Measurements from ENCODE around the gene OR51V1.
"Not testable (repeated sequence)": the region's sequence is repeated elsewhere in the genome, so short reads cannot be mapped to it uniquely, and the experiment has no call there.

Gene OR51V1, protein sequence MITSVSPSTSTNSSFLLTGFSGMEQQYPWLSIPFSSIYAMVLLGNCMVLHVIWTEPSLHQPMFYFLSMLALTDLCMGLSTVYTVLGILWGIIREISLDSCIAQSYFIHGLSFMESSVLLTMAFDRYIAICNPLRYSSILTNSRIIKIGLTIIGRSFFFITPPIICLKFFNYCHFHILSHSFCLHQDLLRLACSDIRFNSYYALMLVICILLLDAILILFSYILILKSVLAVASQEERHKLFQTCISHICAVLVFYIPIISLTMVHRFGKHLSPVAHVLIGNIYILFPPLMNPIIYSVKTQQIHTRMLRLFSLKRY

GRCh38 chr11:5200582-5200981 is at the start of gene OR51V1:
OR51V1 (minus strand) TSS chr11:5200682; CDS start chr11:5200682, 0 bp downstream.
- no peak for DNase-seq (ENCODE audit: low spot score)

GRCh38 chr11:5249807-5250396 is 49.4 kb upstream of the OR51V1 start, which contains the start of gene HBG1:
HBG1 (minus strand) TSS chr11:5249857; CDS start chr11:5249804, 53 bp downstream.
- DNase-seq (ENCODE audit: low spot score) = not testable (repeated sequence)

GRCh38 chr11:5248498-5248897 is 48.0 kb upstream of the OR51V1 start:
- DNase-seq (ENCODE audit: low spot score) = not testable (repeated sequence)

GRCh38 chr11:5247472-5248192 is 47.1 kb upstream of the OR51V1 start:
- no peak for DNase-seq (ENCODE audit: low spot score)

GRCh38 chr11:5246772-5247471 is 46.4 kb upstream of the OR51V1 start:
- DNase-seq (ENCODE audit: low spot score) = no peak

DNA sequence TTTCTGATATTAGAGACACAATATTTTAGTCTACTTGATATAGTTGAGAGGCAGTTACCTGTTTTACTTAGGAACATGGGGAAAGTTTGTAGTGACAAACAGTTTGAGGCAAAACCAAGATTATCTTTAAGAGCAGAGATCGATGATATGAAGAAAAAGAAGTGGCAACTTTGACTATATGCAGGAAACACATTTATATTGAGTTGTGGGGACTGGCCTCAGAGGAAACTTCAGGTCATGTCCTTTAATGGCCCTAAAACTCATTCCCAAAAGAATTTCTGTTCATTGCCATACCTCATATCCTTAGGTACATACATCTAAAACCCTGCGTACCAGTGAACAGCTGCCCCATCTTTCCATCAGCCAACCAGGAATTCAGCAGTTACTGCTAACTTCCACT is 44.7 kb upstream of the OR51V1 start:
- no peak for DNase-seq (ENCODE audit: low spot score)

DNA sequence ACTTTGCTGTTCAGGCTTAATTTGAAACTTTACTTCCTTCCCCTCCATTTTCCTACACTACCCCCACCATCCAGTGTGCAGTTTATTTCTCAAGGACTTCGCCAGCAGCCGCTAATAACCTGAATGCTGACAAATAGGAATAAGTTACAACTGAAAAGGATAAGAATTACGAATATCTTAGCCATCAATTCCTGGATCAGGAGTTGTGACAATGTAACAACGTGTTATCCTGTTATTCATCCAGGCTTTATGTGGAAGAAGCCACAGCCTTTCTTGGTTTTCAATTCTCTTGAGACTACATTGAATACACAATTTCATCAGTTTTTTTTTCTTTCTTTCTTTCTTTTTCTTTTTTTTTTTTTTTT is 43.3 kb upstream of the OR51V1 start:
- no peak for DNase-seq (ENCODE audit: low spot score)

GRCh38 chr11:5242933-5243815 is 42.7 kb upstream of the OR51V1 start:
- no peak for DNase-seq (ENCODE audit: low spot score)

DNA sequence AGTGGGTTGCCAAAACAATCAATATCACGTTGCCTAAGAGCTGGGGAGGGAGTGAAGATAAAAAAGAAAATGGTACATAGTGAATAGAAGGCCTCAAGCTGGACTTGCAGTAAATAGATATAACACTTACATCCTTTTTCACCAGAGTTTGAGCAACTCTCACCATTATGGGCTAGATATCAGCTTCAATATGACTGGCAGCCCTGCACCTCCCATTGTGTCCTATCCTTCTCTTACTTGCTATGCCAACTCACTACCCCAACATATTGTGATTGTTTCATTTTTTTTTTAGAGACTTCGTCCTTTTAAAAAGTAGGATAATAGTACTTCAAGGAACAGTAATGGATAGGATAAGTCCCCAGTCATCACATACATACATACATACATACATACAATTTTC is 41.7 kb upstream of the OR51V1 start:
- no peak for DNase-seq (ENCODE audit: low spot score)

- no peak for DNase-seq (ENCODE audit: low spot score)
Observed at GRCh38 chr11:5241458-5241857, 41.0 kb upstream of the OR51V1 start.

- no peak for DNase-seq (ENCODE audit: low spot score)
Observed at GRCh38 chr11:5240458-5240857, 40.0 kb upstream of the OR51V1 start.

- no peak for DNase-seq (ENCODE audit: low spot score)
Observed at GRCh38 chr11:5240056-5240455, 39.6 kb upstream of the OR51V1 start.

DNA sequence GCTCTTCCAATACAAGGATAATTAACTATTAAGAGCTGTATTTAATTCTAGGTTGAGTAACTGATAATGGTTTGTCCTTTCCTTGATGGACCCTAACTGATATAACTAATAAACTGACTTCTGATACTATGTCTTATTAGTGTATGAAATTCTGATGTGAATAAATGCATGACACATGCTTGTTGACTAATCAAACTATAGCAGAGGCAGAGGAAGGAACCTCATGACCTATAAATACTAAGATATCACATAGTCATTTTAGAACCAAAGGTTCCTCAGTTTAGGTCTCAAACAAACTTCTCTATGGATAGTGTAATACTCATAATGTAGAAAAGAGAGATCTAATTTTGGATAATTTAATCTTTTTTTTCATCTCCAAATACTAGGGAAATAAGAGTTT is 38.6 kb upstream of the OR51V1 start:
- DNase-seq (ENCODE audit: low spot score) = no peak

DNA sequence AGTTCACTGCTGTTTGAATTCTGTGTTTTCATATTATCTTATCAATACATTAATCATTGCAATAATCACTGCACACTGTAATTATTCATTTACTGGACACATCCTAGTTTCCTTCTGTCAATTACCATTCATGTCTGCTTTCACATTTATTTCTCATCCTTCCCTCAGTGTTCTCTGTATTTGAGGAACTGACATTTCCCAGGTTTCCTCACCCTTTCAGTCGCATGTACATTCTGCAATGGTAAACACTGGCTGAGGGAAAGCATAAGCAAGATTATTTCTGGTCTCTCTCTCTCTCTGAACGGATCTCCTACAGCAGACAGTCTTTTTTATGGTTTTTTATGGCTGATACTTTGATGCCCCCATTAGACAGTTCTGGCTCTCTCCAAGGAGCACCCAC is 38.0 kb upstream of the OR51V1 start:
- DNase-seq (ENCODE audit: low spot score) = no peak

DNA sequence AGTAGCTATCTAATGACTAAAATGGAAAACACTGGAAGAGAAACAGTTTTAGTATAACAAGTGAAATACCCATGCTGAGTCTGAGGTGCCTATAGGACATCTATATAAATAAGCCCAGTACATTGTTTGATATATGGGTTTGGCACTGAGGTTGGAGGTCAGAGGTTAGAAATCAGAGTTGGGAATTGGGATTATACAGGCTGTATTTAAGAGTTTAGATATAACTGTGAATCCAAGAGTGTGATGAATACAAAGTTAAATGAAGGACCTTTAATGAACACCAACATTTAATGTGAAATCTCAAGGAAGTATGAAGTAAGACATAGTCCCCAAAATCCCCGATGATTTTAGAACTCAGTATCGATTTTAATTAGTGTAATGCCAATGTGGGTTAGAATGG is 36.9 kb upstream of the OR51V1 start:
- no peak for DNase-seq (ENCODE audit: low spot score)

- DNase-seq (ENCODE audit: low spot score) = no peak
Observed at GRCh38 chr11:5235364-5236095, 35.0 kb upstream of the OR51V1 start.

GRCh38 chr11:5234381-5234834 is 33.9 kb upstream of the OR51V1 start, which contains the start of gene HBD:
HBD (minus strand) TSS chr11:5234483; CDS start chr11:5234433, 50 bp downstream.
- no peak for DNase-seq (ENCODE audit: low spot score)

DNA sequence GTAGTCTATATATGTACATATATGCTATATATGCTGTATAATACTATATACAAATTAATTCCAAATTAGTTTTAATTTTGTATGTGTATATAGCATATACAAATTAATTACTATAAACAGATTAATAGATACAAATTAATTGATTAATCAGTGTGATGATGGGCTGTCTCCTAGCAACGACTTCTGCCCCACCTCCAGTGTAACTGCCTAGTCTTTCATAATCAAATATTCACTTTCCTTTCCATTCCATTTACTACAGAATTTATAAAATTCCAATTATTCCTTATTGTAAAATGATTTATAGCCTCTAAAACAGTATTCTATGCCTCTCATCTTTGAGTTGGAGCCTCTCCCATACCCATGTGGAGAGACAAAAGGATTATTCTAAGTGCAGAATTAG is 32.8 kb upstream of the OR51V1 start:
- DNase-seq (ENCODE audit: low spot score) = no peak

GRCh38 chr11:5232821-5233220 is 32.3 kb upstream of the OR51V1 start:
- no peak for DNase-seq (ENCODE audit: low spot score)

DNA sequence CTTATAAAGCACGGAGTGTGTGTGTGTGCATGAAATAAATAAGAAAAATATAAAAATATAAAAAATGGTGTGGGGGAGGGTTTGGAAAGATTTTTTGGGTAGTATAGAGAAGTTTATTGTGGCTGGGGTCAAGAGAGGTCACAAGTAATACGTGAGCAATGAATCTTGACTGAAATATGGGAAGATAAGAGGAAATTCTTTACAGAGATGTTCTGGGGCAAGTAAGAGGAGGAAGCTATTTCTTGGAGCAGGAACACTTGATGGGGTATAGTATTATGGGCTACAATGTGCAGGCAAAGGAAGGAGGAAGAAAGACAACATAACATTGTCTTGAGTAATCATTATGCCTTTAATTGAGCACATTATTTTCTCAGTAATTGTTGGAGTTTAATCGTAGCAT is 31.7 kb upstream of the OR51V1 start:
- no peak for DNase-seq (ENCODE audit: low spot score)

DNA sequence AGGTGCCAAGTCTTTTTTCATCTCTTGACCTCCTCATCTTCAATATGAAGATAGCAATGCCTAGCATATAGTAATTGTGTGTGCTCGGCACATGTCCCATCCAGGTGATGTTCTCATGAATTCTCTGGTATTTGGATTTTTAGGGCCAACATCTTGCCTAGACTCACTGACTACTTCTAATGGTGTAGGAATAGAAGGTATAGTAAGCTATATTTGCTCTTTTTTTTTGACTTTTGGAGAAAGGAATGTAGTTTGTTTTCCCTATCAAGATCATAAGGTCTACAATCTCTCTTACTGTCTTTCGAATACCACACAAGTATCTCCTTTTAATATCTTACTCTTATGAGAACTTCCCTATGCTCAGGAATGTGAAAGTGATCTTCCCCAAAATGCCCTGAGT is 30.6 kb upstream of the OR51V1 start:
- DNase-seq (ENCODE audit: low spot score) = no peak
